ENCODE results near the gene GLIS1. TPM values are rescaled to one million over a fixed set of nuclear protein-coding genes. Genes with fewer than 3 reads are reported as not detected.

GLIS1 gene
- total and polyA plus RNA-seq, 2 experiments from 2014 or later: 0.13 to 1.3 TPM

DNA sequence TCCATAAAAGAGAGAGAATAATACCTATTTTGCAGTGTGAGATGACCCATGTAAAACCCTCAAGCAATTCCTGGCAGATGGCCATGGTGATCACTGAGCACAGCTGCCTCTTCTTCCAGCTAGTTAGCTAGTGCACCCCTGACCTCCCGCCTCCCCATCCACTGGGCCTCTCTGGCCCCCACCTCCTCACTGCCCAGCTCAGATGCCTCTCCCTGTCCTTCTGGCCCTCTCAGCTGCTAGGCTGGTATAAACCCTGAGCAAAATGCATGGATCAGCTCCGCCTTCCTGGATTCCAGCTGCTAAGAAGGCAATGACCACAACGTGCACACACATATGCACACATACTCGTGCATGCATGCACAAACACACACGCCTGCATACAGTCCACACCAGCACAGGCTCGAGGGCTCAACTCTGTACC is 162.6 kb downstream of the GLIS1 start:
- Histone ChIP-seq H3K27me3 (no peaks in the 10 kb centered on the region), H3K9me3 (ENCODE audit: low read depth) (no peaks in the 10 kb centered on the region), H3K4me3 (no peak overlapping the region), H3K36me3 (replicated peaks; ENCODE audit: insufficient read depth, low read depth) (no peaks in the 10 kb centered on the region), H3K4me2 (no peak overlapping the region), H2AFZ (no peak overlapping the region), H3K9me2 (replicated peaks; ENCODE audit: insufficient read depth) (no peaks in the 10 kb centered on the region), H4K20me1 (ENCODE audit: insufficient read depth, poor library complexity, severe bottlenecking) (no peaks in the 10 kb centered on the region), H3K4me1 (ENCODE audit: insufficient read depth) (peaks cover 20% of the 10 kb centered on the region), H3K79me2 (no peaks in the 10 kb centered on the region), H3K27ac (no peak overlapping the region)
- DNase-seq (ENCODE audit: low spot score): no peak
- TF ChIP-seq EZH2 (IDR thresholded peaks at IDR 0.05; ENCODE audit: borderline replicate concordance) (no peak), EZH2phosphoT487 (IDR thresholded peaks at IDR 0.05; ENCODE audit: low read depth, severe bottlenecking, unreplicated experiment) (no peak)
- TF ChIP-seq, protein P1, sequence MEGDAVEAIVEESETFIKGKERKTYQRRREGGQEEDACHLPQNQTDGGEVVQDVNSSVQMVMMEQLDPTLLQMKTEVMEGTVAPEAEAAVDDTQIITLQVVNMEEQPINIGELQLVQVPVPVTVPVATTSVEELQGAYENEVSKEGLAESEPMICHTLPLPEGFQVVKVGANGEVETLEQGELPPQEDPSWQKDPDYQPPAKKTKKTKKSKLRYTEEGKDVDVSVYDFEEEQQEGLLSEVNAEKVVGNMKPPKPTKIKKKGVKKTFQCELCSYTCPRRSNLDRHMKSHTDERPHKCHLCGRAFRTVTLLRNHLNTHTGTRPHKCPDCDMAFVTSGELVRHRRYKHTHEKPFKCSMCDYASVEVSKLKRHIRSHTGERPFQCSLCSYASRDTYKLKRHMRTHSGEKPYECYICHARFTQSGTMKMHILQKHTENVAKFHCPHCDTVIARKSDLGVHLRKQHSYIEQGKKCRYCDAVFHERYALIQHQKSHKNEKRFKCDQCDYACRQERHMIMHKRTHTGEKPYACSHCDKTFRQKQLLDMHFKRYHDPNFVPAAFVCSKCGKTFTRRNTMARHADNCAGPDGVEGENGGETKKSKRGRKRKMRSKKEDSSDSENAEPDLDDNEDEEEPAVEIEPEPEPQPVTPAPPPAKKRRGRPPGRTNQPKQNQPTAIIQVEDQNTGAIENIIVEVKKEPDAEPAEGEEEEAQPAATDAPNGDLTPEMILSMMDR (IDR thresholded peaks at IDR 0.05; ENCODE audit: poor library complexity): no peak
- WGBS (ENCODE audit: low lambda C conversion rate, missing lambda C conversion rate): 59% methylated on average over 6 of the region's 6 CpGs

DNA sequence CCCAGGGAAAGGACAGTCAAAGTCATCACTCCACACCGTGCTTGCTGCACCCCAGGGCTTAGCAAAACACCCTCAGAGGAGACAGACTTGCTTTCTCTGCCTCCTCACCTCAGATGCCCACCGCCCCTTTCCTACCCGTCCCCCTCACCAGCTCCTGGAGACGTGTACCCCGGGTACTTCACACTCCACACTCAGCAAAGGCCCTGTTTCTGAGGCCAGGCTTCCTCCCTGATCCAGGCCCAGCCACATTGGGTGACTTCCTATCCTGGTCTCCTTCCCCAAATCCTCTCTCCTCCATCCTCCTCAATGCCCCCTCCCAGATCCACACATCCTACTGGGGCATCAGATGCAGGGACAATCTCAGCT is 163.0 kb downstream of the GLIS1 start:
- Histone ChIP-seq H3K9me3 (ENCODE audit: low read depth) (no peaks in the 10 kb centered on the region), H3K4me1 (ENCODE audit: insufficient read depth) (peaks cover 20% of the 10 kb centered on the region), H3K27ac (no peak overlapping the region), H3K9me2 (replicated peaks; ENCODE audit: insufficient read depth) (no peaks in the 10 kb centered on the region), H3K4me3 (no peak overlapping the region), H3K4me2 (no peak overlapping the region), H3K27me3 (no peaks in the 10 kb centered on the region), H3K36me3 (replicated peaks; ENCODE audit: insufficient read depth, low read depth) (no peaks in the 10 kb centered on the region), H4K20me1 (ENCODE audit: insufficient read depth, poor library complexity, severe bottlenecking) (no peaks in the 10 kb centered on the region), H2AFZ (no peak overlapping the region), H3K79me2 (no peaks in the 10 kb centered on the region)
- 89% methylated on average over 5 of the region's 5 CpGs for WGBS (ENCODE audit: low lambda C conversion rate, missing lambda C conversion rate)
- DNase-seq (ENCODE audit: low spot score): no peak
- TF ChIP-seq EZH2phosphoT487 (IDR thresholded peaks at IDR 0.05; ENCODE audit: low read depth, severe bottlenecking, unreplicated experiment) (no peak), EZH2 (IDR thresholded peaks at IDR 0.05; ENCODE audit: borderline replicate concordance) (no peak)
- TF ChIP-seq, protein P1 (IDR thresholded peaks at IDR 0.05; ENCODE audit: poor library complexity): no peak

DNA sequence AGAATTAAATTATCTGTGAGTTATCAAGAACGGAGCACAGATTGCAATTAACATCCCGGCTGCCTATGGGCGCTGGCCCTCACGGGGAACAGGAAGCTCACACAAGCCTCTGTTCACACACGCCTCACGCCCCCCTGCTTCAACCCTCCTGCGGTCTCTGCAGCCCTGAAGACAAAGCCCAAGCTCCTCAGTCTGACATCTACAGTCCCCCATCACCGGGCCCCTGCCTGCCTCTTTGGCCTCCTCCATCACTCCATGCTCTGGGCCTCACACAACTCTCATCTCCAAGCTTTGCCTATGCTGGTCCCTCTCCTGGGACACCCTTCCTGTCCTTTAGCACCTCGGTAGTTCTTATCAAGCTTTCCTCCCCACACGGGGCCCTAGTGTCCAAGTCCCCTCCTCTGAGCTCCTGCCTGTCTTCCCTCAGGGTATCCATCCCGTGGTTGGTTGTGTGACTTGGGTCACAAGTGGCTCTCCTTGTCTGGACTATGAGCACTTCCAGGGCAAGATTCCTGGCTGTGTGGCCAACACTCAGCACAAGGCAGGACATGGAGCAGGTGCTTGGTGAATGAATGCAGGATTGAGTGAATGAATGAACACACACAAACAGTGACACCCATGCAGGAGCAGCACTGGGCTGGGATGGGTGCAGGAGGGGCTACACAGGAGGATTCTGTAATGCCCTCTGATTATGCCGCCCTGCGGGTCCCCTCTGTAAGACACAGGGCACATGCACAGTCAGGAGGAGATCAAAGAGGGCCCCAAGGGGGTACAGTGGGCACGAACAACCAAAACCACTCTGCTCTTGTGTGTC is 163.6 kb downstream of the GLIS1 start:
- Histone ChIP-seq H4K20me1 (ENCODE audit: insufficient read depth, poor library complexity, severe bottlenecking) (no peaks in the 10 kb centered on the region), H3K4me1 (ENCODE audit: insufficient read depth) (peaks cover 17% of the 10 kb centered on the region), H3K9me3 (ENCODE audit: low read depth) (no peaks in the 10 kb centered on the region), H3K79me2 (no peaks in the 10 kb centered on the region), H2AFZ (no peak overlapping the region), H3K27me3 (no peaks in the 10 kb centered on the region), H3K4me2 (no peak overlapping the region), H3K36me3 (replicated peaks; ENCODE audit: insufficient read depth, low read depth) (no peaks in the 10 kb centered on the region), H3K9me2 (replicated peaks; ENCODE audit: insufficient read depth) (no peaks in the 10 kb centered on the region), H3K27ac (no peak overlapping the region), H3K4me3 (no peak overlapping the region)
- DNase-seq (ENCODE audit: low spot score): no peak
- WGBS (ENCODE audit: low lambda C conversion rate, missing lambda C conversion rate): 73% methylated on average over 14 of the region's 14 CpGs
- no peak for TF ChIP-seq EZH2phosphoT487 (IDR thresholded peaks at IDR 0.05; ENCODE audit: low read depth, severe bottlenecking, unreplicated experiment)

DNA sequence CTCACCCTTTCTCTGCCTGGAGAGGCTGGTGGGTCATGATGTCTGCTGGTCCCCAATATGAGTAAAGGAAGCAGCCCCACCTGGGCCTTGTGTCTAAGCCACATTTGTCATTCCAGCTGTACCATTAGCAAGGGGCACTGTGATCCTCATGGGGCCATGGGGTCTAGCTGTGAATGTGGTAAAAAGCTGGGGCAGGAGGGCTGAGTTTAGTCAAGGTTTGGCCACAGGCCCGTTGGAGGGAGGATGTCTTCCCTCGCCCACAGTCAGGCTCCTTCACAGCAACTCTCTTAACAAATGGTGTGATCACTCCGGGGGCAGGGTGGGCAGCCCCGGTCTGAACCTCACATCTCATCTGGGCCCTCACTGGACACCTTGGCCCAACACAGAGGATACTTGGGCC is 164.3 kb downstream of the GLIS1 start:
- Histone ChIP-seq H3K27ac (no peak overlapping the region), H3K4me3 (no peak overlapping the region), H3K4me1 (ENCODE audit: insufficient read depth) (peaks cover 15% of the 10 kb centered on the region), H3K9me3 (ENCODE audit: low read depth) (no peaks in the 10 kb centered on the region), H2AFZ (no peak overlapping the region), H3K9me2 (replicated peaks; ENCODE audit: insufficient read depth) (no peaks in the 10 kb centered on the region), H3K79me2 (no peaks in the 10 kb centered on the region), H3K4me2 (no peak overlapping the region), H3K27me3 (no peaks in the 10 kb centered on the region), H4K20me1 (ENCODE audit: insufficient read depth, poor library complexity, severe bottlenecking) (no peaks in the 10 kb centered on the region), H3K36me3 (replicated peaks; ENCODE audit: insufficient read depth, low read depth) (no peaks in the 10 kb centered on the region)
- no peak for DNase-seq (ENCODE audit: low spot score)
- TF ChIP-seq EZH2phosphoT487 (IDR thresholded peaks at IDR 0.05; ENCODE audit: low read depth, severe bottlenecking, unreplicated experiment) (no peak), EZH2 (IDR thresholded peaks at IDR 0.05; ENCODE audit: borderline replicate concordance) (no peak)
- TF ChIP-seq, protein P1 (IDR thresholded peaks at IDR 0.05; ENCODE audit: poor library complexity): no peak
- WGBS (ENCODE audit: low lambda C conversion rate, missing lambda C conversion rate): 81% methylated on average over 4 of the region's 4 CpGs
